GM19452 (cell line): ENCODE data around the gene ANKS1A.
"Not testable (repeated sequence)": the region's sequence is repeated elsewhere in the genome, so short reads cannot be mapped to it uniquely, and the experiment has no call there.

Source experiments
- ATAC-seq: cut with Tn5 transposase; IDR thresholded peaks from one replicate; pipeline ENCODE4 v1.9.1; 2021; ENCODE audit not compliant: unreplicated experiment

Gene ANKS1A

DNA sequence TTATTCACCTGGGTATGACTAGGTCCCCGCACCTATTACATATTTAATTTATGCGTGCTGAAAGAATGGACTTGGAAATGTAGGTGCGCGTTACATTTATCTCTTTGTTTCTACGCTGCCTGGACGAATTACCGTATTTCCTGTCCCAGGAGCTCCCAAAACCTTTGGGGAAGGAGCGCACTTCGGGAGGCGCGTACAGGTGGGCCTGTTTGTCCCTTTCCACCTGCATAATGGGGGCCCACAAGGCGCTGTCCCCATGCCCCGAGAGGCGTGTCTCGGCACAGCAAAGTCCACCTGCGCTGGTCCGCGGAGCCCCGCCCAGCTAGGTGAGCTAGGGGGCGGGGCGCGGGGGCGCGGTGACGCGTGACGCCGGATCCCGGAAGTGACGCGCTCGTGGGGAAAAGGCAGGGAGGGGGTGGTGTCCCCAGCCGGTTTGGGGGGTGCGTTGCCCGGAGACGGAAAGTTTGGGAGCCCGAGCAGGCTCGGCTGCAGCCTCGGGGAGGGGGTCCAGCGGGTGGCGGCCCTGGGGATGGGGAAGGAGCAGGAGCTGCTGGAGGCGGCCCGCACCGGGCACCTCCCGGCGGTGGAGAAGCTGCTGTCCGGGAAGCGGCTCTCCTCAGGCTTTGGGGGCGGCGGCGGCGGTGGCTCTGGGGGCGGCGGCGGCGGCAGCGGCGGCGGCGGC, at the start of gene ANKS1A:
Gene ANKS1A, plus strand, starts transcription at position 382 of the 682 bp plus-strand sequence. Its CDS starts 148 bp downstream, at position 530.
- no peak for ATAC-seq

DNA sequence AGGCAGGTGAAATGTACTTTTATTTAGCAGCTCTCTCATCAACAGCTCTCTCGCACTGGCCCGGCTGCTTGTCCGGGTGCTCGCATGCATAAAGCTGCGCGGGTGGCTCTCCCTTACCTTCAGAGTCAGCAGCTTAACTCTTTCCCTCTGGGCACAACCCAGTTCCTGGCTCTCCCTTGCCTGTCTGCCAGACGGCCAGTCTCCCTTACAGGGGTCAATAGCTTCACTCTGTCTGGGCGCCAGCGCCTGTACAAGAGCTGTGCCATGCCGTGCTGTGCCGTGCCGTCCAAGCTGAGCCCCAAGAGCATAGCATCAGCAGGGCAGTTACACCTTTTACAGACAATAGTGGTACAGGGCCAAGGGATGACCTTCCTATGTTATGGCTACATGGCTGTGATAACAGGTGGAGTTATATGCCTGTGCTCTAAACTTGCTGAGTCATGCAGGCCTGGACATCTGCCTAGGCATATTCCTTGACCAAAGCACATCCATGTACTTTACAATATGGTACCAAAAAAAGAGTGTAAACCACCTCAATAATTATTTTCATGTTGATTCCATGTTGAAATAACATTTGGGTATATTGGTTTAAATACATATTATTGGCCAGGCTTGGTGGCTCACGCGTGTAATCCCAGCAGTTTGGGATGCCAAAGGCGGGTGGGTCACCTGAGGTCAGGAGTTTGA, 49.2 kb upstream of the ANKS1A start:
- no peak for ATAC-seq

- ATAC-seq: not testable (repeated sequence)
Measured at GRCh38 chr6:34849066-34849465, 40.0 kb upstream of the ANKS1A start.

GRCh38 chr6:34851361-34851760, 37.7 kb upstream of the ANKS1A start:
- ATAC-seq: no peak

DNA sequence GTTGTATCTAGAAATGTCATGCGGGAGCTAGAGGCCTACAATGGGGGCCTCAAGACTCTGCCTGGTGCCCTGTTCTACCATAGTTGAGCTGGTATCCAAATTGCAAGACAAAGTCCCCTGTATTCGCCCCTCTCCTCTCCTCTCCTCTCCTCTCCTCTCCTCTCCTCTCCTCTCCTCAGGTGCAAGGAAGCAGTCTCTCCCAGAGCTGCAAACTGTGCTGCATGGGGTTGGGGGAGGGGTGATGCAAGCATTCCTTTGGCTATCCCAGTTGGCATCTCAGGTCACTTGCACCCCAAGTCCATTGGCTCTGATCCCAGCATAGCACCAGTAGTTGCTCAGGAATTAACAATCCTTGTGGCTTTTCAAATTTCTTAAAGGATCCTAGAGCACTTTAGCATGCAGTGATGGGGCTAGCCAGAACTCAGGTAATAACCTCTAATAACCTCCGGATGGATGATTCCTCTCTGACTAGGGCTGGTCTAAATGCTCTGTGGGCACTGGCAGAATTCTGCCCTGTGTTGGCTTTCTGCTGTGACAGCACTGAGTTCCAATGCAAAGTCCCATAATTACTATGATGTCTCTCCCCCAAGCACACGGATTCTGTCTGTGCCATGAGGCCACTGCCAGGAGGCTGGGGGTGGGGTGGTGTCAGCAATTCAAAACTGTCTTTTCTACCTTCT, 36.5 kb upstream of the ANKS1A start:
- ATAC-seq: no peak

- ATAC-seq: no peak
Measured at GRCh38 chr6:34855463-34855862, 33.6 kb upstream of the ANKS1A start.

- ATAC-seq: no peak
Measured at GRCh38 chr6:34858681-34859080, 30.4 kb upstream of the ANKS1A start.

DNA sequence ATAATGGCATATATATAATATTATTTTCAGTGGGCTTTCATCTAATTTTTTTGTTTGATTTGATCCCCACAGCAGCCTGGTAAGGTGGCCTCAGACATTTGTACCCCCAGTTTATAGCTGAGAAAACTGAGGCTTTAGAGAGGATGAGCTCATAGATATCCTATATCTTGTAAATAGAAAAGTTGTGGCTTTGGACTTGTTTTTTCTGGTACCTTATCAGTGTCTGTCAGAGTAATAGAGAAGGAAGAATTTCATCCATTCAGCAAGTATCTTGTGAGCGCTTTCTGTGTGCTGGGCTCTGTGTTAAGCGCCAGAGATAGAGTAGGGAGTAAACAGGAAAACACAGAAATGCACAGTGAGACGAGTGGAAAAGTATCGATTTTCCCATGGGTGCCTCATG, 29.1 kb upstream of the ANKS1A start:
- ATAC-seq: no peak

GRCh38 chr6:34860776-34861175, 28.3 kb upstream of the ANKS1A start:
- ATAC-seq: no peak

- no peak for ATAC-seq
Measured at GRCh38 chr6:34864007-34864406, 25.0 kb upstream of the ANKS1A start.

DNA sequence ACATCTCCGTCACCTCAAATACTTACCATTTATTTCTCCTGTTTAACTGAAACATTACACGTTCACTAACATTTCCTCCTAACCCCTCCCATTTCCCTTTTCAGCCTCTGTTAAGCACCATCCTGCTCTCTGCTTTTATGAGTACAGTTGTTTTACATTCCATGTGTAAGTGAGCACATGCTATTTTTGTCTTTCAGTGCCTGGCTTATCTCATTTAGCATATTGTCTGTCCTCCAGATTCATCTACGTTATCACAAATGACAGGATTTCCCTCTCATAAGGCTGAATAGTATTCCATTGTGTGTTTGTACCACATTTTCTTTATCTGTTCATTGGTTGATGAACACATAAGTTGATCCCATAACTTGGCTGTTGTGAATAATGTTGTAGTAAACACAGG, 23.9 kb upstream of the ANKS1A start:
- no peak for ATAC-seq

DNA sequence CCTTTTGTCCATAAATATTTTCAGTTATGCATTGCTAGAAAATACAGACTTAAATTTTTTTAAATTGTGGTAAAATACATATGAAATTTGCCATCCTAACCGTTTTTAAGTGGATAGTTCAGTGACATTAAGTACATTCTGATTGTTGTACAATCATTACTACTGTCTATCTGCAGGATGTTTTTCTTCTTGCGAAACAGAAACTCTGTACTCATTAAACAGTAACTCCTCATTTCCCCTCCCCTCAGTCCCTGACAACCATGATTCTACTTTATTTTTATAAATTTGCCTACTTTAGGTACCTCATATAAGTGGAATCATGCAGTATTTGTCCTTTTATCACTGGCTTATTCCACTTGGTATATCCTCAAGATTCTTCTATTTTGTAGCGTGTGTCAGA, 22.5 kb upstream of the ANKS1A start:
- no peak for ATAC-seq

DNA sequence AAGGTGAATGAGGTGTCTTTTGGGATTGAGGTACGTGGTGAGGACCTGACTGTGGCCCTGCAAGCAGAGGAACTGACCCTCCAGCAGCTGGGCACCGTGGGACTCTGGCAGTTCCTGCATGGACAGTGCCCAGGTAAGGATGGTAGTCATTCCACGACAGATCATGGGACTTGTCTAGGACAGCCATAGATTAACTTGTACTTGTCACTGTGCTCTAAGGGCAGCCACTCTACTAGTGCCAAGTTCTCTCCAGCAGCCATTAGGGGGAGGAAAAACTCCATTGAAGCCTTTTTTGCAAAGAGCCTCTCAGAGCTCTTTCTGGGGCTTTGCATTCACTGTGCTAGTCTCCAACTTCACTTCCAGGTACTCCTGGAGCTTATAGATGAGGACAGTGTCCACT, 21.6 kb upstream of the ANKS1A start:
- no peak for ATAC-seq

GRCh38 chr6:34871853-34872252, 17.2 kb upstream of the ANKS1A start:
- no peak for ATAC-seq

DNA sequence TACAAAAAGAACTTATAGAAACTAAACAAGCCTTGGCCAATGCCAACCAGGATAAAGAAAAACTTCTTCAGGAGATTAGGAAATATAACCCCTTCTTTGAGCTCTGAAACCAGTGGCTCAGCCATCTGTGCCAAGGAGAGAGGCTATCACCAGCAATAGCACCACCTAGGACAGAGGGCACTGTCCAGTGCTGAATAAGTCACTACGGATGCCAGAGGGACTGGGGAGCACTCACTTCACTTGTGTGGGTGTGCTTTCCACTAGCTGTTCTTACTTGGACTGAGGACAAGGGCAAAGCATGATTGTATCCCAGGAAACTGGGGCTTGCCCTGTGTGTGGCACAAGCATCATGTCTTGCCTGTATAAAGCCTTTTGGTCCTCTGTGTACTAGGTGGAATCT, 16.7 kb upstream of the ANKS1A start:
- no peak for ATAC-seq

- ATAC-seq: no peak
Measured at GRCh38 chr6:34875292-34876213, 13.5 kb upstream of the ANKS1A start.

DNA sequence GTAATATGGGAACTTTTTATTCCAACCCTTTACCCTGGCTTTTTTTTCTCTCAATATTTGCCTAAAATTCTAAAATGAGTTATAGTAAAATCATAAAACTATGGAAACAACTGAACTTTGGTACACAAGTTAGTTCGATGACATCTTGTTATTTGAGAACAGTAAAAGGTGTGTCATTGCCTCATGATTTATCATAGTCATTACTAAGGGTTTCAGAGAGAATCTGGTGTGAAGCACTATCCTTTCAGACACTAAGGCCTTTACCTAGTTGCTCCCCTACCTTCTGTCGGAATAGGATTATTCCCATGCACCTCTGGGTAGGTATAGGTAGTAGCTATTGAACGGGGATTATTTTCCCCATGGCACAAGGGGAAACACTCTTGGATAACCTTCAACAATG, 12.6 kb upstream of the ANKS1A start:
- no peak for ATAC-seq

- ATAC-seq: no peak
Measured at GRCh38 chr6:34877259-34877658, 11.8 kb upstream of the ANKS1A start.

DNA sequence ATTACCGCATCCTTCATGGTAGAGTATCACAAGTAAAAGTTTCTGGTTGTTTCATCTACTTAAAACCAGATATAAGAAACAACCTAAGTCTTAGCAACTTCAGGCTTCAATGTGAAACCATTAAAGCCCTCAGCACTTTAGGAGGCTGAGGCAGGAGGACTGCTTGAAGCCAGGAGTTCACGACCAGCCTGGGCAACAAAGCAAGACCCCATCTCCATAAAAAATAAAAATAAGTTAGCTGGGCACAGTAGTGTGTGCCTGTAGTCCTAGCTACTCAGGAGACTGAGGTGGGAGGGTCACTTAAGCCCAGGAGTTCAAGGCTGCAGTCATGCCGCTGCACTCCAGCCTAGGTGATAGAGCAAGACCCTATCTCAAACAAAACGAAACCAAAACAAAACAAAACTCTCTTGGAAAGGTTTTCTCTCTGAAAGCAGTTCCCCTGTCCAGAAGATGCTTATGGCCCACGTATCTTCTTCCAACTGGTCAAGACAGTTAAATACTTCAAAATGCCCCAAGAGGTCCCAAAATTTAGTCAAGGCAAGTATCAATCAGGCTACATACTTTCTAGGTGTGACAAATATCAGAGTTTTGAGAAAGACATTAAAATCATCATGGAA, 11.1 kb upstream of the ANKS1A start:
- ATAC-seq: no peak

- ATAC-seq: not testable (repeated sequence)
Measured at GRCh38 chr6:34884073-34884472, 5.0 kb upstream of the ANKS1A start.

GRCh38 chr6:34884996-34885395, 4.1 kb upstream of the ANKS1A start:
- no peak for ATAC-seq
